ENCODE measurements around the gene BBLN.

BBLN gene

DNA sequence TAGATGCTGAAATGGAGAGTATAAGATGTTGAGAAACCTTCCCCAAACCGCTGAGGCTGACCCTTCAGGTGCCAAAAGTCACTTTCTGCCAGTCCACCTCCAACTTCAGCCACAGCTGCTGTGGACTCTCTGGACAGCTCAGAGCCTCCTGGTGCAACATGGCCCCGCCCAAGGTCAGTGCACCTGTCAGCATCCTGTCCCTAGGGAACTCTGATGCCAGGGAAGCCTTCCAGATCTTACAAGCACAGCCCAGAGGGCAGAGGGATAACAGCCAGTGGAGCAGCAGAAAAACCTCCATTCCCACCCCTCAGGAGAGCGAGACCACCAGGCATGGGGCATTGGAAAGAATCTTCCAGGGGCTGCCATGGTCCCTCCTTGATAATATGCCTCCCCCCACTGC lies 22.1 kb upstream of the BBLN start:
- Histone ChIP-seq H3K4me1 (ENCODE audit: control insufficient read depth, insufficient read depth, low read length) (no peaks in the 10 kb centered on the region), H3K27me3 (ENCODE audit: control insufficient read depth, insufficient read depth, low read length) (no peaks in the 10 kb centered on the region), H3K9ac (ENCODE audit: low read depth, low read length) (no peak overlapping the region), H3K27ac (ENCODE audit: low read depth, low read length) (no peak overlapping the region), H3K36me3 (ENCODE audit: control insufficient read depth, insufficient read depth, low read length) (no peaks in the 10 kb centered on the region), H3K4me3 (ENCODE audit: low read depth, low read length) (no peak overlapping the region), H3K9me3 (ENCODE audit: control insufficient read depth, insufficient read depth, low read length) (no peaks in the 10 kb centered on the region)

DNA sequence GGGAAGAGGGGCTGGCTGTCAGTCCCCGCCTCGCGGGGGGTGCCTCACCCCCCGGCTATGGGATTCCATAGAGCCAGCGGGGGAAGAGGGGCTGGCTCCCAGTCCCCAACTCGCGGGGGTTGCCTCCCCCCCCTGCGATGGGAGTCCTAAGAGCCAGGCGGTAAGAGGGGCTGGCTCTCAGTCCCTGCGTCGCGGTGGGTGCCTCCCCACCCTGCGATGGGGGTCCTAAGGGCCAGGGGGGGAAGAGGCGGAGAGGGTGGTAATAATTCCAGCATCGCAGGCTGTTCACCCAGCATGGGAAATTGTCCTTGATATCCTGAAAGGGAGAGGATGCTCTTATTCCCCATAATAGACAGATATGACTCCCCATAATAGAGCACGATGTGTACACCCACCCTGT lies 20.4 kb upstream of the BBLN start:
- Histone ChIP-seq H3K36me3 (ENCODE audit: control insufficient read depth, insufficient read depth, low read length) (no peaks in the 10 kb centered on the region), H3K9me3 (ENCODE audit: control insufficient read depth, insufficient read depth, low read length) (no peaks in the 10 kb centered on the region), H3K27me3 (ENCODE audit: control insufficient read depth, insufficient read depth, low read length) (no peaks in the 10 kb centered on the region), H3K4me1 (ENCODE audit: control insufficient read depth, insufficient read depth, low read length) (no peaks in the 10 kb centered on the region), H3K9ac (ENCODE audit: low read depth, low read length) (no peak overlapping the region), H3K4me3 (ENCODE audit: low read depth, low read length) (no peak overlapping the region), H3K27ac (ENCODE audit: low read depth, low read length) (no peak overlapping the region)

DNA sequence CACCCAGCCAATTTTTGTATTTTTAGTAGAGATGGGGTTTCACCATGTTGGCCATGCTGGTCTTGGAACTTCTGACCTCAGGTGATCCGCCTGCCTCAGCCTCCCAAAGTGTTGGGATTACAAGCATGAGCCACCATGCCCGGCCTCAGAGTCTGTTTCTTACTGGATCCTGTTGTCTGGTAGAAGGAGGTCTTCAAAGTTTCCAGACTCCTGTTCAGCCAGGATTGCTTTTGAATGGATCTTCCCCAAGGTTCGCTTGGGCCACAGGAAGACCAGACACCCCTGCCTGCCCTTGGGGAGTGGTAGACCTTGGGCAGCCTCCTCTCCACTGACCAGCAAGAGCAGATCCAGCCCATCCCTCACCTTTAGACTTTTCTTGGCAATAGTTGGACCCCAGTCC lies 18.5 kb upstream of the BBLN start:
- H3K27me3 ChIP-seq (ENCODE audit: control insufficient read depth, insufficient read depth, low read length): no peaks in the 10 kb centered on the region
- H3K4me1 ChIP-seq (ENCODE audit: control insufficient read depth, insufficient read depth, low read length): no peaks in the 10 kb centered on the region
- H3K9ac ChIP-seq (ENCODE audit: low read depth, low read length): no peak overlapping the region
- H3K27ac ChIP-seq (ENCODE audit: low read depth, low read length): no peak overlapping the region
- no peaks in the 10 kb centered on the region for H3K36me3 ChIP-seq (ENCODE audit: control insufficient read depth, insufficient read depth, low read length)
- no peaks in the 10 kb centered on the region for H3K9me3 ChIP-seq (ENCODE audit: control insufficient read depth, insufficient read depth, low read length)
- no peak overlapping the region for H3K4me3 ChIP-seq (ENCODE audit: low read depth, low read length)

DNA sequence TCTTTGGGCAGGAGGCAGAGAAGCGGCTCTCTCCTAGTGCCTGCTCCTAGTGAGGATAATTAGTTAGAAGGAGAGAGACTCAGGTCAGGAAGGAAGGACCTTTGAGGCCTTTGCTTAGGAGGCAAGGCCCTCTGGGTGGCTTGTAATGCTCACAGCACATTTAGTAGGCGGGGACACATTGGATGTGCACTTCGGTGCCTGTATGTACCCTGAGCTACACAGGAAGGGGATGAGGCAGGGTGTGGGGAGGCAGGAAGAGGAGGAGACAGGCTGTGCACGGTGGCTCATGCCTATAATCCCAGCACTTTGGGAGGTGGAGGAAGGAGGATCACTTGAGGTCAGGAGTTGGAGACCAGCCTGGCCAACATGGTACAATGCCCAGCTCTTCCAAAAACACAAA lies 18.0 kb upstream of the BBLN start:
- Histone ChIP-seq H3K9me3 (ENCODE audit: control insufficient read depth, insufficient read depth, low read length) (no peaks in the 10 kb centered on the region), H3K27me3 (ENCODE audit: control insufficient read depth, insufficient read depth, low read length) (no peaks in the 10 kb centered on the region), H3K4me3 (ENCODE audit: low read depth, low read length) (no peak overlapping the region), H3K4me1 (ENCODE audit: control insufficient read depth, insufficient read depth, low read length) (no peaks in the 10 kb centered on the region), H3K9ac (ENCODE audit: low read depth, low read length) (no peak overlapping the region), H3K27ac (ENCODE audit: low read depth, low read length) (no peak overlapping the region), H3K36me3 (ENCODE audit: control insufficient read depth, insufficient read depth, low read length) (no peaks in the 10 kb centered on the region)

DNA sequence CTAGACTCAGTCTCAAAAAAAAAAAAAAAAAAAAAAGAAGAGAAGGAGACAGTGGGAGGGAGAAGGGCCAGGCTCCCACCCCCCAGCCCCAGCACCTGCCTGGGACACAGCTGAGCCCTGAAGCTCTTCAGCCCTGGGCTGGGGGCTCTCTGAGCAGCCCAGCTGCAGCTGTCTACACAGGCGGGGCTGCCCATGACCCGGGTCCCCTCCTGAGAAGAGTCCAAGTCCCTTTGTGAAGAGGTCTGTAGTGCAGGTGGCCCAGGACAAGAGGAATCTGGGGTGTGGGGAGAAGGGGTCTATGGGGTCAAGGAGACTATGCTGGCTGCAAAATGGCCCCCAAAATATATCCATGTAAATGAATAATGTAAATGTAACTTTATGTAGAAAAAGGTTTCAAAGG lies 17.5 kb upstream of the BBLN start:
- Histone ChIP-seq H3K27ac (ENCODE audit: low read depth, low read length) (no peak overlapping the region), H3K27me3 (ENCODE audit: control insufficient read depth, insufficient read depth, low read length) (no peaks in the 10 kb centered on the region), H3K4me3 (ENCODE audit: low read depth, low read length) (no peak overlapping the region), H3K9me3 (ENCODE audit: control insufficient read depth, insufficient read depth, low read length) (no peaks in the 10 kb centered on the region), H3K36me3 (ENCODE audit: control insufficient read depth, insufficient read depth, low read length) (no peaks in the 10 kb centered on the region), H3K4me1 (ENCODE audit: control insufficient read depth, insufficient read depth, low read length) (no peaks in the 10 kb centered on the region), H3K9ac (ENCODE audit: low read depth, low read length) (no peak overlapping the region)

GRCh38 chr9:128143525-128144238 lies 16.4 kb upstream of the BBLN start:
- H3K27ac ChIP-seq (ENCODE audit: low read depth, low read length): no peak overlapping the region
- H3K27me3 ChIP-seq (ENCODE audit: control insufficient read depth, insufficient read depth, low read length): no peaks in the 10 kb centered on the region
- no peaks in the 10 kb centered on the region for H3K9me3 ChIP-seq (ENCODE audit: control insufficient read depth, insufficient read depth, low read length)
- H3K4me1 ChIP-seq (ENCODE audit: control insufficient read depth, insufficient read depth, low read length): no peaks in the 10 kb centered on the region
- H3K36me3 ChIP-seq (ENCODE audit: control insufficient read depth, insufficient read depth, low read length): no peaks in the 10 kb centered on the region
- H3K4me3 ChIP-seq (ENCODE audit: low read depth, low read length): no peak overlapping the region
- H3K9ac ChIP-seq (ENCODE audit: low read depth, low read length): no peak overlapping the region

DNA sequence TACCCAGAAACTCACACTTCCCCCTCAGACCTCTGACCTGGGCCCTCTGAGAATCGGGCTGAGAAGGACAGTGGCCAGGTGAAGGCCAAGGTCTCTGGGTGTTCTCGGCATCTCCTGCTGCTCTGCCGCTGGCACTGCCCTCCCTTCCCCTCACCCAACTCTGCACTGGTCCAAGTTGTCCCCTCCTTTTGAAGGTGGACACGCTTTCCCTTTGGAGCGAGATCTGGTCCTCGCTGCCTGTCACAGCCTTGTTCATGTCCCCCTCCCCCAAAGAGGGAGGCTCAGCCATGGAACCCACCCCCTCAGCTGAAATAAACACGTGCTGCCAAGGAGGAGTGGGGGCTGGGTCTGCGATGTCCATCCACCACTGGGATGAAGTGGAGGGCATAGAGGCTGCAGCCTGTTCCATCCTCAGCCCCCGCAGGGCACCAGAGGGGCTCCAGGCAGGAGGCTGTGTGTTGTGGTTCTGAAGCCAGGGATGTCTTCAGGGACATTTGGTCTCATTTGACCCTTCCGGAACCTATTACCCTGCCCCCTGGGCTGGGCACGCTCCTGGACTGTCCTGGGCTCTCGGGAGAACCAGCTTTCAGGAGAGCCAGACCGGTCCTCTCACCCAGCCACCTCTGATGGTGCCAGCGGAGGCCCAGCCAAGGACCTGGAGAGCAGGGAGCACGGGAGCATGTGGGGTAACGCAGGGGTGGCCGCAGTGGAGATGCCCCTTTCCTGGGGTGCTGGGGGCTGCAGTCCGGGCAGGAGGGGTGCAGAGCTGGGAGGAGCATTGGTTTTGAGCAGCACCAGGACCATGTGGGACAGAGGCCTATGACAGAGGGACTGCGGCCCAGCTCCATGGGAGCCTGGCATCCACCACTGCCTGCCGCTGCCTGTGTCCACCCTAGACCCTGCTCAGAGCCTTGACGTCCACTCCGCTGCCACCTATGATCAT lies 15.6 kb upstream of the BBLN start:
- no peak overlapping the region for H3K9ac ChIP-seq (ENCODE audit: low read depth, low read length)
- H3K27me3 ChIP-seq (ENCODE audit: control insufficient read depth, insufficient read depth, low read length): no peaks in the 10 kb centered on the region
- no peak overlapping the region for H3K27ac ChIP-seq (ENCODE audit: low read depth, low read length)
- H3K4me3 ChIP-seq (ENCODE audit: low read depth, low read length): no peak overlapping the region
- no peaks in the 10 kb centered on the region for H3K9me3 ChIP-seq (ENCODE audit: control insufficient read depth, insufficient read depth, low read length)
- no peaks in the 10 kb centered on the region for H3K36me3 ChIP-seq (ENCODE audit: control insufficient read depth, insufficient read depth, low read length)
- H3K4me1 ChIP-seq (ENCODE audit: control insufficient read depth, insufficient read depth, low read length): no peaks in the 10 kb centered on the region

DNA sequence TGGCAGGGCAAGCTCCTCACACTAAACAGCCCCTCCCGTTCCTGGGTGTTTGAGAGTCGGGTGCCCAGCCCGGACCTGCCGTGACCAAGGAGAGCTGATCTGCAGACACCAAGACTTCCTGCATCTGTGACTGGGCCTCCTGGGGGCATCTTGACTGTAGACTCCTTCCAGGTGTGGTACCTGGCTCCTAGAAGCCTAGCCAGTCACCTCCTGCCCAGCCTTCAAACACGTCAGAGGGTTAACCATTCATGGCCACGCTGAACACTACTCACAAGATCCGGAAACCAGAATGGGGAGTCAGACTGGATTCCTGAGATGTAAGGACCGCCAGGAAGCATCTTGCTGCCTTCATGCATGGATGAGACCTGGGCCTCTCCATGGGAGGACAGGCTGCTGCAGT lies 14.5 kb upstream of the BBLN start:
- 0 out of 2 replicates have a peak, but pooled peaks cover 4% of the 10 kb centered on the region for H3K4me1 ChIP-seq (ENCODE audit: control insufficient read depth, insufficient read depth, low read length)
- H3K4me3 ChIP-seq (ENCODE audit: low read depth, low read length): no peak overlapping the region
- H3K27ac ChIP-seq (ENCODE audit: low read depth, low read length): no peak overlapping the region
- no peak overlapping the region for H3K9ac ChIP-seq (ENCODE audit: low read depth, low read length)
- H3K27me3 ChIP-seq (ENCODE audit: control insufficient read depth, insufficient read depth, low read length): no peaks in the 10 kb centered on the region
- no peaks in the 10 kb centered on the region for H3K9me3 ChIP-seq (ENCODE audit: control insufficient read depth, insufficient read depth, low read length)
- H3K36me3 ChIP-seq (ENCODE audit: control insufficient read depth, insufficient read depth, low read length): no peaks in the 10 kb centered on the region

DNA sequence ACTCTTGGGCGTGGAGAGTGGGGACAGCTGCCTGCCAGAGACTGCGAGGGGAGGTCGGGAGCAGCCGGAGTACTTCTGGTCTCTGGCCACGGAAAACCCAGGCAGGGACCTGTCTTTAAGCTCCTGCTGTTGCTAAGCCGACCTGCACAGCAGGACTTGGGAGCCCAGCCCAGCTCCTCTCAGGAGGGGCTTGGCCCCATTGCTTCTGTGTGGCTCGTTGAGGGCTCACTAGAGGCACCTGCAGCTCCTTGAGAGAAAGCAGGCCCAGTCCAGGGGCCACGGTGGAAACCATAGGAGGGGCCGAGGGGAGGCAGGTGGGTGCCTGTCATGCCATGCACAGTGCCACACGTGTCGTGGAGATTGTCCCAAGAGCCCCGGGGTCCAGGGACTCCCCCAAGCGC lies 14.1 kb upstream of the BBLN start:
- no peak overlapping the region for H3K9ac ChIP-seq (ENCODE audit: low read depth, low read length)
- no peak overlapping the region for H3K27ac ChIP-seq (ENCODE audit: low read depth, low read length)
- H3K9me3 ChIP-seq (ENCODE audit: control insufficient read depth, insufficient read depth, low read length): no peaks in the 10 kb centered on the region
- H3K4me1 ChIP-seq (ENCODE audit: control insufficient read depth, insufficient read depth, low read length): peaks cover 6% of the 10 kb centered on the region; the same call in 1 of the 2 replicates
- no peak overlapping the region for H3K4me3 ChIP-seq (ENCODE audit: low read depth, low read length)
- H3K27me3 ChIP-seq (ENCODE audit: control insufficient read depth, insufficient read depth, low read length): no peaks in the 10 kb centered on the region
- no peaks in the 10 kb centered on the region for H3K36me3 ChIP-seq (ENCODE audit: control insufficient read depth, insufficient read depth, low read length)

GRCh38 chr9:128146591-128147120 lies 13.4 kb upstream of the BBLN start:
- Histone ChIP-seq H3K9ac (ENCODE audit: low read depth, low read length) (no peak overlapping the region), H3K4me3 (ENCODE audit: low read depth, low read length) (no peak overlapping the region), H3K27ac (ENCODE audit: low read depth, low read length) (no peak overlapping the region), H3K27me3 (ENCODE audit: control insufficient read depth, insufficient read depth, low read length) (no peaks in the 10 kb centered on the region), H3K36me3 (ENCODE audit: control insufficient read depth, insufficient read depth, low read length) (no peaks in the 10 kb centered on the region), H3K9me3 (ENCODE audit: control insufficient read depth, insufficient read depth, low read length) (no peaks in the 10 kb centered on the region), H3K4me1 (ENCODE audit: control insufficient read depth, insufficient read depth, low read length) (peaks cover 7% of the 10 kb centered on the region; the same call in 1 of the 2 replicates)

DNA sequence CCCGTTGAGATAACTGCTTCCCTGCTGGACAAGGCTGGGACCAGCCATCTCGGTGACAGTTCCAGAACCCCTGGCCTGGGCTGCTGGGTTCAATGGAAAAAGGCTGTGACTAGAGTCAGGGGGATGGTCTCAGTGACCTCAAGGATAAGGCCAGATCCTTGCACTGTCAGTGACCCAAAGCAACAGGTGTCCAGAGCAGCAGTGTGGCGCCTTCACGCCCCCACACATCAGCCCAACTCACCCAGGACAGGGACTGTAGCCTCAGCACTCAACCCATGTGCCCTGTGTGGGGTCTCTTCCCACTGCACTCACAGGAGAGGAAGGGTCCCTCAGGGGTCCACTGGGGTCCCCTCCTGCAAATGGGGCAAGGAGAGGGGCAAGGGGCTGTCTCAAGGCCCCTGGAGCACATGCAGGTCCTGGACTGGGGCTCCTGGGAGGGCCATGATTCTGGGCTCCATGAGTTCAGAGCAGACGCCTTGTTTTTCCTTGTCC lies 11.5 kb upstream of the BBLN start:
- H3K27me3 ChIP-seq (ENCODE audit: control insufficient read depth, insufficient read depth, low read length): no peaks in the 10 kb centered on the region
- peaks cover 7% of the 10 kb centered on the region; the same call in 1 of the 2 replicates for H3K4me1 ChIP-seq (ENCODE audit: control insufficient read depth, insufficient read depth, low read length)
- H3K4me3 ChIP-seq (ENCODE audit: low read depth, low read length): no peak overlapping the region
- H3K9ac ChIP-seq (ENCODE audit: low read depth, low read length): no peak overlapping the region
- H3K27ac ChIP-seq (ENCODE audit: low read depth, low read length): no peak overlapping the region
- H3K36me3 ChIP-seq (ENCODE audit: control insufficient read depth, insufficient read depth, low read length): no peaks in the 10 kb centered on the region
- H3K9me3 ChIP-seq (ENCODE audit: control insufficient read depth, insufficient read depth, low read length): no peaks in the 10 kb centered on the region
